ENCODE measurements around the gene C1orf52. TPM values are rescaled to one million over a fixed set of nuclear protein-coding genes. Genes with fewer than 3 reads are reported as not detected.
A peak's percentile ranks its signal among the peaks of the same experiment; 100 is the strongest.

The C1orf52 gene
- total and polyA plus RNA-seq, 2 of the 13 experiments (the other 11 are each of a cell fraction or from before 2014, with no cell fraction given): 19.4 to 27.4 TPM

- no peak for TF ChIP-seq TFDP2 (CRISPR knock-in tag; IDR thresholded peaks at IDR 0.05)
- TF ChIP-seq CEBPG (CRISPR knock-in tag; IDR thresholded peaks at IDR 0.05): peak; percentile 7; the same call in 1 of the 2 replicates
- TF ChIP-seq MAFK (conservative IDR thresholded peaks at IDR 0.05 in 1 of 2, IDR thresholded peaks at IDR 0.05 in 1 of 2; ENCODE audit: low read length in 2 of 2): no peak
- TF ChIP-seq ZNF543 (CRISPR knock-in tag; IDR thresholded peaks at IDR 0.05): no peak; the same call in 1 of the 2 replicates
- no peak for TF ChIP-seq MAFF (IDR thresholded peaks at IDR 0.05; ENCODE audit: low read depth, low read length)
- TF ChIP-seq NKX3-1 (CRISPR knock-in tag; IDR thresholded peaks at IDR 0.05): no peak
- no peak for TF ChIP-seq NFE2L2 (IDR thresholded peaks at IDR 0.05; ENCODE audit: low read length)
- TF ChIP-seq IRF1 (CRISPR knock-in tag; IDR thresholded peaks at IDR 0.05; ENCODE audit: low read depth): peak; percentile 18; the same call in 1 of the 2 replicates
- no peak for TF ChIP-seq CCAR2 (optimal IDR thresholded peaks at IDR 0.05; ENCODE audit: low read depth, low read length)
- no peak for TF ChIP-seq GPBP1L1 (CRISPR knock-in tag; IDR thresholded peaks at IDR 0.05)
- TF ChIP-seq FOSL2 (CRISPR knock-in tag; IDR thresholded peaks at IDR 0.05): no peak
- TF ChIP-seq ZSCAN31 (CRISPR knock-in tag; IDR thresholded peaks at IDR 0.05; ENCODE audit: low read depth): no peak; the same call in 1 of the 2 replicates
- TF ChIP-seq KLF12 (CRISPR knock-in tag; IDR thresholded peaks at IDR 0.05; ENCODE audit: borderline replicate concordance): no peak; the same call in 1 of the 2 replicates
- TF ChIP-seq SALL1 (CRISPR knock-in tag; IDR thresholded peaks at IDR 0.05): no peak
- no peak for TF ChIP-seq FOXK2 (IDR thresholded peaks at IDR 0.05)
- peak; percentile 70; the same call in 1 of the 2 replicates for TF ChIP-seq ZNF780A (CRISPR knock-in tag; IDR thresholded peaks at IDR 0.05)
- peak; percentile 54 for TF ChIP-seq ZNF687 (CRISPR knock-in tag; IDR thresholded peaks at IDR 0.05)
- TF ChIP-seq ZBTB49 (CRISPR knock-in tag; IDR thresholded peaks at IDR 0.05; ENCODE audit: borderline replicate concordance): no peak
These were observed 58.8 kb downstream of the C1orf52 start, which contains the start of gene SYDE2 (continued) for GRCh38 chr1:85200463-85201339.

Data from HepG2 (cell line).